Measurements from ENCODE around the gene HOXC11.

The HOXC11 gene

GRCh38 chr12:54012631-54013409, 39.9 kb downstream of the HOXC11 start:
- DNase-seq, result no peak

- DNase-seq, result no peak
Measured at GRCh38 chr12:54014377-54015017, 41.6 kb downstream of the HOXC11 start.

GRCh38 chr12:54015018-54015931, 42.3 kb downstream of the HOXC11 start:
- DNase-seq, result no peak

- DNase-seq, result no peak
Measured at GRCh38 chr12:54016051-54016450, 43.1 kb downstream of the HOXC11 start.

- DNase-seq, result no peak
Measured at GRCh38 chr12:54016478-54016964, 43.6 kb downstream of the HOXC11 start.

GRCh38 chr12:54017027-54017788, 44.3 kb downstream of the HOXC11 start:
- no peak for DNase-seq

GRCh38 chr12:54017878-54018467, 45.0 kb downstream of the HOXC11 start:
- peak; percentile 60 for DNase-seq

GRCh38 chr12:54018468-54018984, 45.6 kb downstream of the HOXC11 start:
- DNase-seq, result no peak

- no peak for DNase-seq
Measured at GRCh38 chr12:54019091-54019811, 46.3 kb downstream of the HOXC11 start.

- DNase-seq, result no peak
Measured at GRCh38 chr12:54019924-54020590, 47.1 kb downstream of the HOXC11 start.

GRCh38 chr12:54020591-54021405, 47.9 kb downstream of the HOXC11 start:
- no peak for DNase-seq

GRCh38 chr12:54021432-54022013, 48.6 kb downstream of the HOXC11 start:
- no peak for DNase-seq

- DNase-seq, result no peak
Measured at GRCh38 chr12:54022960-54023884, 50.3 kb downstream of the HOXC11 start.

- DNase-seq, result no peak
Measured at GRCh38 chr12:54024127-54024526, 51.2 kb downstream of the HOXC11 start.

GRCh38 chr12:54024581-54025305, 51.8 kb downstream of the HOXC11 start:
- no peak for DNase-seq

- no peak for DNase-seq
Measured at GRCh38 chr12:54025499-54026405, 52.8 kb downstream of the HOXC11 start.

All from activated CD4-positive, alpha-beta T cell treated with anti-CD3 and anti-CD28 coated beads for 1 hour (primary cell).